ENCODE measurements around the gene MAP3K19.

DNA sequence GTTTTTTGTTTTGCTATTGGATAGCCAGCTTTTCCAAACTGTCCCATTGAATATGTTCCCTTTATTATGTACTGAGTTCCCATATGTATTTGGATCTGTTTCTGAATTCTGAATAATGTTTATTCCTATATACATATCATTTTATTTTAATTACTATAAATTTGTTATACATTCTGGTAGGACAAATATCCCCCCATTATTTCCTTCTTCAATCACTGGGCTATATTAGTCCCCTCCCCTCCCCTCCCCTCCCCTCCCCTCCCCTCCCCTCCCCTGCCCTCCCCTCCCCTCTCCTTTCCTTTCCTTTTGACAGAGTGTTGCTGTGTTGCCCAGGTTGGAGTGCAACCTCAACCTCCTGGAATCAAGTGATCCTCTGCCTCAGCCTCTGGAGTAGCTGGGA is 31.2 kb upstream of the MAP3K19 start:
- TF ChIP-seq, protein P1, sequence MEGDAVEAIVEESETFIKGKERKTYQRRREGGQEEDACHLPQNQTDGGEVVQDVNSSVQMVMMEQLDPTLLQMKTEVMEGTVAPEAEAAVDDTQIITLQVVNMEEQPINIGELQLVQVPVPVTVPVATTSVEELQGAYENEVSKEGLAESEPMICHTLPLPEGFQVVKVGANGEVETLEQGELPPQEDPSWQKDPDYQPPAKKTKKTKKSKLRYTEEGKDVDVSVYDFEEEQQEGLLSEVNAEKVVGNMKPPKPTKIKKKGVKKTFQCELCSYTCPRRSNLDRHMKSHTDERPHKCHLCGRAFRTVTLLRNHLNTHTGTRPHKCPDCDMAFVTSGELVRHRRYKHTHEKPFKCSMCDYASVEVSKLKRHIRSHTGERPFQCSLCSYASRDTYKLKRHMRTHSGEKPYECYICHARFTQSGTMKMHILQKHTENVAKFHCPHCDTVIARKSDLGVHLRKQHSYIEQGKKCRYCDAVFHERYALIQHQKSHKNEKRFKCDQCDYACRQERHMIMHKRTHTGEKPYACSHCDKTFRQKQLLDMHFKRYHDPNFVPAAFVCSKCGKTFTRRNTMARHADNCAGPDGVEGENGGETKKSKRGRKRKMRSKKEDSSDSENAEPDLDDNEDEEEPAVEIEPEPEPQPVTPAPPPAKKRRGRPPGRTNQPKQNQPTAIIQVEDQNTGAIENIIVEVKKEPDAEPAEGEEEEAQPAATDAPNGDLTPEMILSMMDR (IDR thresholded peaks at IDR 0.05), result no peak
- no peak for TF ChIP-seq EP300 (IDR thresholded peaks at IDR 0.05)
- no peak for TF ChIP-seq POLR2AphosphoS5 (IDR thresholded peaks at IDR 0.05)

Data from sigmoid colon (tissue), 4 donors.